GM21360 (cell line): ENCODE data around the gene ARL8B.
A peak's percentile ranks its signal among the peaks of the same experiment; 100 is the strongest.
"Not testable (repeated sequence)": the region's sequence is repeated elsewhere in the genome, so short reads cannot be mapped to it uniquely, and the experiment has no call there.

ENCODE experiments used
- ATAC-seq: cut with Tn5 transposase; IDR thresholded peaks from one replicate; pipeline ENCODE4 v1.9.1; 2021; ENCODE audit warnings: mild to moderate bottlenecking, moderate library complexity; ENCODE audit not compliant: unreplicated experiment

The ARL8B gene

GRCh38 chr3:5110337-5110736 lies 11.8 kb upstream of the ARL8B start:
- ATAC-seq: no peak

DNA sequence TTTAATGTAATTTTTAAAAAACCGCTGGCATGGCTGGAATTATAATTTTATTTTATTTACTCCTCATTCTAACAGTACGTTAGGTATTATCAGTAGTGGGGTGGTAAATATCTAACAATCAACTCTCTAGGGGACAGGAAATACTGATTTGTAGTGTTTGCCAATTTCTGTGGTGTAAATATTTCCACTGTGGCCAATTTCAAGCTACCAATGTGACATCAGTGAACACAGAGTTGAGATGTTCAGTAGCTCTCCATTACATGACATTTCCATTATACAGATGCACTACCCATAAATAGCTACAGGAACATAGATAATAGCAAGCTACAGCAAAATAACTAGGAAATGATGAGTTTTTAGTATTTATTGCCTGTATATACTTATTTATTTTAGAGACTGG lies 10.0 kb upstream of the ARL8B start:
- no peak for ATAC-seq

DNA sequence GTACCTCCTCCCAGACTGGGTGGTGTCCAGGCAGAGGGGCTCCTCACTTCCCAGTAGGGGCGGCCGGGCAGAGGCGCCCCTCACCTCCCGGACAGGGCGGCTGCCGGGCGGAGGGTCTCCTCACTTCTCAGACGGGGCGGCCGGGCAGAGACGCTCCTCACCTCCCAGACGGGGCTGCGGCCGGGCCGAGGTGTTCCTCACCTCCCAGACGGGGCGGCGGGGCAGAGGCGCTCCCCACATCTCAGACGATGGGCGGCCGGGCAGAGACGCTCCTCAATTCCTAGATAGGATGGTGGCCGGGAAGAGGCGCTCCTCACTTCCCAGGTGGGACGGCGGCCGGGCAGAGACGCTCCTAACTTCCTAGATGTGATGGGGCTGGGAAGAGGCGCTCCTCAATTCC lies 8.4 kb upstream of the ARL8B start:
- ATAC-seq: not testable (repeated sequence)

GRCh38 chr3:5115506-5116162 lies 6.5 kb upstream of the ARL8B start:
- ATAC-seq: no peak

- no peak for ATAC-seq
Observed at GRCh38 chr3:5116538-5116937, 5.6 kb upstream of the ARL8B start.

- ATAC-seq: no peak
Observed at GRCh38 chr3:5120446-5120845, 1.6 kb upstream of the ARL8B start.

DNA sequence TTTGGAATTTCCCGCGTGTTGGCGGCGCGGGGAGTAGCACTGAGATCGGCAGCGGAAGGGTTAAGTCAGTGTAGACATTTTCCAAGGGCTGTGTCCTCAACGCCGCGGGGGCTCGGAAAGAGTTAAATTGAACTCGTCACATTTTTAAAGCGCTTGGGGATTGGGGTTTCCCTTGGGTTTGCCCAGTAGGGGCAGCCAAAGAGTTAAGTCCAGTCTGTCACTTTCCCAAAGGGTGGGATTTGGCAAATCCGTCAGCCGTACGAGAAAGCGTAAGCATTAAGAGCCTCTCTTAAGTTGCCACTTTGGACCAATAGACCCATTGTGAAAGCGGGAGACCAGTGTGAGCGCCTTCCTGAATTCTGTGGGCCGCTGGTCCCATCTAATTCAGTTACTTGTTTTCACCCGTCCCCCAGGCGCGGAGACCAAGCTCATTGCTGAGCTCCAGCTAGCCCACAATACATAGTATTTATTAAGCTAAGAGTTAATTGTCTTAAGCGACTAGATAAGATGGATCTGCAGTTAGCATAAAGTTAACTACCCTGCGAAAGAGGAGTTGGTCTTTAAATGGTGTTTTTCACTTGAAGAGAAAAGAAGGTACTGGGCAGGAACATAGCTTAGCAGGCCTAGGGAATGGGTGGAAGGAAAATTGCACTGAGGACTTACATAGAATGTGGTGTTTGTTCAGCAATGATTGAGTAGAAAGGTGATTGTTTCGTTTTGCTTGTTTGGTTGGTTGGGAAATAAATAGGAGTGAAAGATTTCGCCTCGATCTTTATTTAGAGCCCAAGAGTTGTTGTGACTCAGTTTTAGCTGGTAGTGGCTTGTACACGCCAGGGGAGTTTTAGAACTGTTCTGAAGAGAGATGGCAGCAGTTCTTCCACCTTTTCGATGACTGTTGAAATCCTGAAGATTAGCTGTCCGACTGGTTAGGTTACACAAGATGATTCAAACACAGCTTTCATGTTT lies 932 bp downstream of the ARL8B start:
- peak; percentile 7 for ATAC-seq

DNA sequence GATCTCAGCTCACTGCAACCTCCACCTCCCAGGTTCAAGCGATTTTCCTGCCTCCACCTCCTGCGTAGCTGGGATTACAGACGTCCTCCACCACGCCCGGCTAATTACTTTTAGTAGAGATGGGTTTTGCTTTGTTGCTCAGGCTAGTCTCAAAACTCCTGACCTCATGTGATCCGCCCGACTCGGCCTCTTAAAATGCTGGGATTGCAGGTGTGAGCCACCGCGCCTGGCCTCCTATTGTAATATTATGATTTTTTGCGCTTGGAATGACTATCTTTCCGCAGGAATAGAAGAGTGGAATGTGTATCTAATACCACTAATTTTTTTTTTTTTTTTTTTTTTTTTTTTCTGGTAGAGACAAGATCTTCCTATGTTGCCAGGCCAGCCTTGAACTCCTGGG lies 1.8 kb downstream of the ARL8B start:
- no peak for ATAC-seq

GRCh38 chr3:5126586-5126985 lies 4.5 kb downstream of the ARL8B start:
- no peak for ATAC-seq

DNA sequence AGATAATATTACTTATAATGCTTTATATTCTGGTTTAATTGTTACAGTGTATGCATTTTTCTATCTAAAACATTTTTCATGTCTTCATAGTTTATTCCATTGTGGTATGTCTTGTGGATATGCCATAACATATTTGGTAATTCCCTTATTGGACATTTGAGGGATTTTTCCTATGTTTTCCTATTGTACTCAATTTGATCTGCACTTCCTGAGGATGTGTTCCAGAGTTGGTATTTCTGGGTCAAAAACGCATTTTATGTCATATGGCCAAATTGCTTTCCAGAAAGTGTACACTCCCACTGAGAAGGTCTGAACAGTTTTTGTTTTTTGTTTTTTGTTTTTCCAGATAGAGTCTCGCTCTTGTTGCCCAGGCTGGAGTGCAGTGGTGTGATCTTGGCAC lies 6.8 kb downstream of the ARL8B start:
- ATAC-seq: no peak

DNA sequence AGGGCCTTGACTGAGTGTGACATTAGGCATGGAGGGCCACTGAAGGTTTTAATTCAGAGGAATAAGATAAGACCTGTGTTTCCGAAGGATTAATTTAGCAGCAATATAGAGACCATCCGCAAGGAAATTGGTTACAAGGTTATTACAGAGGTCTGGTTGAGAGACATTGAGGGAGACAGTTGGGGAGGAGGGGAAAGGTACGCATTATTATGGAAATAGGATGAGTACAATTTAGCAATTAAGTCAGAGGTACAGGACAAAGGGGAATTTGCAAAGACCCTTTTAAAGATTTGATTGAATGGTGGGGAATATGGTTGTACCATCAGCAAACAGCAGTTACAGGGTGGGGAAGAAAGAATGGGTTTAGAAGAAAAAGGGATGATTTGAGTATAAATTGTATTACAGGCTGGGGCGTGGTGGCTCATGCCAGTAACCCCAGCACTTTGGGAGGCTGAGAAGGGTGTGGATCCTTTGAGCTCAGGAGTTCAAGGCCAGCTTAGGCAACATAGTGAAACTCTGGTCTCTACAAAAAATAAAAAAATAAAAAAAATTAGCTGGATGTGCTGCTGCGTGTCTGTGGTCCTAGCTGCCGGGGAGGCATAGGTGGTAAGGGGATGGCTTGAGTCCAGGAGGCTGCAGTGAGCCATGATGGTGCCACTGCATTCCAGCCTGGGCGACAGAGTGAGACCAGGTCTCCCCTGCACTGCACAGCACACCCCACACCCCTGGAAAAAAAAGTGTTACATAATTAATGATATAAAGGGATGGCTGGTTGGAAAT lies 11.3 kb downstream of the ARL8B start:
- ATAC-seq: no peak

- no peak for ATAC-seq
Observed at GRCh38 chr3:5134019-5134391, 11.9 kb downstream of the ARL8B start.

DNA sequence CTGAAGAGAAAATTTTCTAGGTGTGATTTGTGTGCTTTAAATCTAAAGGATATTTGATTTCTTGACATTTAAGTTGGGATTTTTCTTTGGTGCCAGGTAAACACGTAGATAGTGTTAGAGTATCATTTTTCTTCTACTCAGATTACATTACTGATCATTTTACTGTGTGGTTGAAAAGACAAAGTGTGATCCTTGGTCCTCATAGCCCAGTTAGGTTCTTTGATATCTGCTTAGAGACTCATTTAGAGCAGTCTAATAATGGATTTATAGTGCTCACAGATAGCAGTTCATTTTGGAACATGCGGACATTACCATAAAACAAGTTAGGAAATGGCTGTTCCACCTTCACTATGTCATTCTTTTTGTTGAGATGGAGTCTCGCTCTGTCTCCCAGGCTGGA lies 12.4 kb downstream of the ARL8B start:
- no peak for ATAC-seq

DNA sequence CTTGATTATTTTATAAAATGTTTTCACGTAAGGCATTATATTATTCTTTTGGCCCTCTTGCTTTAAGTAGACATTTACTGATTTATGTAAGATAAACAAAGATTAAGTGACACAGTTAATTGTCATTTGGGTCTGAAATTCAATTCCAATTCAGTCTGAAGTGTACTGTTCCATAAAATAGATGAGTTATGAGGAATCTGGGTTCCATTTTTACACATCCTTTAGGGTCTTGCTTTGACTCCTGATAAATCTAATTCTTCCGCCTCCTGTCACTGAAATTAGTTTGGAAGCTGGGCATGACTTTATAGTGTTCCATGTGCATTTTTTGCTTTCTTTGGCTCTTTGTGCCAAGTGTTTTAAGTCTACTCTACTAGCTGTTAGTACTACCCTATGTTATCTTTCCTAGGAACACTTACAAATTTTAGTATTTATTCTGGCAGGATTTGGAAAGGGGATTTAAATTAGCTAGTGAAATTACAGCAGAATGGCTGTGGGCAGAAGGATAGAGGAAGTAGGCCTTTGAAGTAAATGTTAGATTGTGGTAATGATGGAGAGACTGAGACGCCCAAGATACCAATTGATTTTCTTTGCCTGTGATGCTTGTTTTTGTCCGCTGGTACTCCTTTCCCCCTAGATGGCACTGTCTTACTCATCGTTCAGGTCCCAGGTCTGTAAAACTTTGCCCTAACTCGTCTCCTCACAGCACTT lies 14.3 kb downstream of the ARL8B start:
- ATAC-seq: peak; percentile 66

- peak; percentile 18 for ATAC-seq
Observed at GRCh38 chr3:5136919-5137429, 14.9 kb downstream of the ARL8B start.

- ATAC-seq: no peak
Observed at GRCh38 chr3:5138214-5138981, 16.3 kb downstream of the ARL8B start.

DNA sequence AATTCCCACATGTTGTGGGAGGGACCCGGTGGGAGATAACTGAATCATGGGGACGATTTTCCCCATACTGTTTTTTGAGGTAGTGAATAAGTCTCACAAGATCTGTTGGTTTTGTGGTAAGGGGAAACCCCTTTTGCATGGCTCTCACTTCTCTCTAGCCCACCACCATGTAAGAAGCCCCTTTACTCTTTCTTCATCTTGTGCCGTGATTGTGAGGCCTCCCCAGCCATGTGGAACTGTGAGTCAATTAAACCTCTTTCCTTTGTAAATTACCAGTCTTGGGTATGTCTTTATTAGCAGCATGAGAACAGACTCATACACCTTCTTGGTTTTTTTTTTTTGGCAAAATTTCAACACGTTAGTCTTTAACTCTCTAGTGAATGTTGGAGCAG lies 18.1 kb downstream of the ARL8B start:
- peak; percentile 40 for ATAC-seq

DNA sequence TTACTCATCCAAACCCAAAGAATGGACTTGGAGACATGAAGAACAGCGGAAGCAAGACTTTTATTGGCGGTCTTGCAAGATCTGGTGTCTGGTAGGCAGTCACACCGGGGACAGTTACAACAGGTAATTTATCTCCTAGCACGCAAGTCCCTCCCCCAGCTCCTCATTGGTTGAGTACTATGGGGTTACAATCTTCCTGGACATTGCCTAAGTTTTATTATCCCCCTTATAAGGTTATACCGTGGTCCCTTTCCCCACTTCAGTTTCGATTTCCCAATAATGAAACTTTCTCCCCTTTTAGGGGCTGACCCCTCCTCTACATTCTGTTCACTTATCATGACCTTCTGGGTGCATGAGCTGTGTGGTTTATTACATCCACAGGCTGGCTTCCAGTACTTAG lies 18.7 kb downstream of the ARL8B start:
- no peak for ATAC-seq

- ATAC-seq: no peak
Observed at GRCh38 chr3:5141760-5142159, 19.7 kb downstream of the ARL8B start.

DNA sequence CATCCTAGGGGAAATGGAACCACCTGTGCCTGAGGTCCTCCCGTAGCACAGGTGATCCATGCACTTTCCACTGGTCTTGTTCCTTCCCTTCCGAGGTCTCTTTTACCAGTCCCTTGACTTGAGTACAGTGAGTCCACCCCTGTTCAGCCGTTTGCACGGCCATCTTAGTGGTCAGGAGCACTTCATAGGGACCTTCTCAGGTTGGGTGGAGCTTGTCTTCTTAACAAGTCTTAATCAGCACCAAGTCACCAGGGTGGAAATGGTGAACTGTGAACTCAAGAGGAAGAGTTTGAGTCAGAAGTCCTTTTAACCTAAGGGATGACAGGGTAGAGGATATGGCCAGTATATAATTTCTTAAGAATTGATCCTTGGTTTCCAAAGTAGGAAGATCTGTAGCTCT lies 21.4 kb downstream of the ARL8B start:
- ATAC-seq: no peak
